HG03469 (cell line): ENCODE measurements around the gene ZC3H7A.
A peak's percentile ranks its signal among the peaks of the same experiment; 100 is the strongest.
"Not testable (repeated sequence)": the region's sequence is repeated elsewhere in the genome, so short reads cannot be mapped to it uniquely, and the experiment has no call there.

Experiments used
- ATAC-seq: cut with Tn5 transposase; IDR thresholded peaks from one replicate; pipeline ENCODE4 v1.9.1; 2021; ENCODE audit warnings: mild to moderate bottlenecking, moderate library complexity, moderate number of reproducible peaks; ENCODE audit not compliant: unreplicated experiment

Gene ZC3H7A

DNA sequence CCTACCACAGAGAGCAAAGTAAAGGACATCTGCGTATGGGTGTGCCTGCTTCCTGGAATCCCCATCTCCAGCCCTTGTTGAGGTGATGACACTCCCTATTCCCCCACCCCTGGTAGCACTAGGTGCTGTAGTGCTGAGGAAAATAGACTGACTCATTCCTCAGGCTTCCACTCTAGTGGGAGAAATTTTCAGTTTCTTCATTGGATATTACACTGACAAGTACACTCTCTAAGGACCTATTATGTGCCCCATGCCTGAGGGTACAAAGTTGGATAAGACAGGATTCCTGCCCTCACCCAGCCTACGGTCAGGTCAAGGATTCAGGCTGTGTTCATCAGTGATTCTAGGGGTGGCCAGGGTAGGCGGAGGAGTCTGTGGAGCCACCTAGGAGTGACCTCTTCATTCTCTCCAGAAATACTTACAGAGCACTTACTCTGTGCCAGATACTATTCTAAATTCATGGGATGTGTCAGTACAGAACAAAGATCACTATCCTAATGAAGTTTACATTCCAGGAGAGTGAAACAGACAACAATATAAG, 4.5 kb upstream of the ZC3H7A start:
- ATAC-seq = no peak

- ATAC-seq = no peak
Observed at GRCh38 chr16:11800382-11800718, 3.3 kb upstream of the ZC3H7A start.

DNA sequence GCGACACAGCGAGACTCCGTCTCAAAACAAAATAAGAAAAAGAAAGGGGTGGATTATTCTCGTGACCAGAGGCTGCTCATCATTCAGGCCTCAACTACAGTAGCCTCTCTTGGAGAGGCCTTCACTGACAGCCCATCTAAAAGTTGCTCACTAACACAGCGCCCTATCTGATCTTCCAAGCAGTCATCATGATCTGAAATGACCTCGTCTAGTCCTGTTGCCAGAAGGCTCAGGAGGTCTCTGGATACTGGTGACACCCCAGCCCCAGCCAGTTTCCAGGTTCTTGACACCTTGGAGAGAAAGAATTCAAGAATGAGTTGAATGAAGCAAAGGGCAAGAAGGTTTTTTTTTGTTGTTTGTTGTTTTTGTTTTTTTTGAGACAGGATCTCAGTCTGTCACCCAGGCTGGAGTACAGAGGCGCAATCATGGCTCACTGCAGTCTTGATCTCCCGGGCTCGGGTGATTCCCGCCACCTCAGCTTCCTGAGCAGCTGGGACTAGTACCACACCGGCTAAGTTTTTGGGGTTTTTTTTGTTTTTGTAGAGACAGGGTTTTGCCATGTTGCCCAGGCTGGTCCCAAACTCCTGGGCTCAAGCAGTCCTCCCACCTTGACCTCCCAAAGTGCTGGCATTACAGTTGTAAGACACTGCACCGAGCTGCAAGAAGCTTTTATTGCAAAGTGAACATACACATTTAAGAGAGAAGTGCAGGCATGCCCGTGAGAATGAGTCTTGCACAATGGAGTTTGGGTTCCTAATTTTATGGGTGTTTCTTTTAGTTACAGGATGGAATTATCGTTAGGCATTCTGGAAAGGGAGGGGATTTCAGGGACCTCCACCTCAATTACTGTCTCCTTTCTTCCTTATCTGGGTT, 2.7 kb upstream of the ZC3H7A start:
- no peak for ATAC-seq

DNA sequence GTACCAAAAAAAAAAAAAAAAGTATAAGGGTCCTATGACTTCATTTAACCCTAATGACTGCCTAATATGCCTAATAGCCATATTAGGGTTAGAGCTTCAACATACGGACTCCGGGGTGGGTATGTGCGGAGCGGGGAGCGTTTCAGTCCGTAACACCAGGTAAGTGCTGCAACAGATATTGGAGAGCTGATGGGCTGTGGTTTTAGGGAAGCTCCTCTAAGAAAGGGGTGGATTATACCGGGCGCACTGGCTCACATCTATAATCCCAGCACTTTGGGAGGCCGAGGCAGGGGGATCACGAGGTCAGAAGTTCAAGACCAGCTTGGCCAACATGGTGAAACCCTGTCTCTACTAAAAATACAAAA, 1.9 kb upstream of the ZC3H7A start:
- no peak for ATAC-seq

DNA sequence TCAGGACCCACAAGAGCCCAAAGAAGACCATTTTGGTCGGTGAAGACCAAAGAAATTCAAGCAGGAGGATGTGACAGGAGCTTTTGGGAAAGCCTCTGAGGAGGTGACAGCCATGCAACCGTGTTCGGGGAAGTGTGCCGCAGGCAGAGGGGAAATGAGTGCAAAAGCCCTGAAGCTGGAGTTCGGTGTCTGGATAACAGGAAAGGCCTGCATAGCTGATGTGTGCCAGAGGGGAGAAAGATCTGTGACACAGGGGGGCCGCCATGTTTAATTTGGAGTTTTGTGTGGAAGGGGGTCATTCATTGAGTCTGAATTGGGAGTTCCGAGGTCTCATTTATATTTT, 870 bp upstream of the ZC3H7A start:
- no peak for ATAC-seq

GRCh38 chr16:11796227-11797165, 562 bp downstream of the ZC3H7A start:
- no peak for ATAC-seq

DNA sequence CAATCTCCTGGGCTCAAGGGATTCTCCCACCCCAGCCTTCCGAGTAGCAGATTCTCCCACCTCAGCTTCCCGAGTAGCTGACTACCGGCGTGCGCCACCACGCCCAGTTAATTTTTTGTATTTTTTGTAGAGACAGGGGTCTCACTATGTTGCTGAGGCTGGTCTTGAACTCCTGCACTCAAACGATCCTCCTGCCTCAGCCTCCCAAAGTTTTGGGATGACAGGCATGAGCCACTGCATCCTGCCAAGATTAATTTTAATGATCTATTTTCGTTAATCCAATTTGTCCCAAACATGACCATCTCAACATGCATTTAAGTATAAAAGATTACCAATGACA, 1.2 kb downstream of the ZC3H7A start:
- ATAC-seq = no peak

GRCh38 chr16:11794996-11795886, 1.8 kb downstream of the ZC3H7A start:
- ATAC-seq = no peak

- ATAC-seq = no peak
Observed at GRCh38 chr16:11794447-11794846, 2.6 kb downstream of the ZC3H7A start.

- ATAC-seq = no peak
Observed at GRCh38 chr16:11793840-11794239, 3.2 kb downstream of the ZC3H7A start.

- no peak for ATAC-seq
Observed at GRCh38 chr16:11792410-11793241, 4.4 kb downstream of the ZC3H7A start.

DNA sequence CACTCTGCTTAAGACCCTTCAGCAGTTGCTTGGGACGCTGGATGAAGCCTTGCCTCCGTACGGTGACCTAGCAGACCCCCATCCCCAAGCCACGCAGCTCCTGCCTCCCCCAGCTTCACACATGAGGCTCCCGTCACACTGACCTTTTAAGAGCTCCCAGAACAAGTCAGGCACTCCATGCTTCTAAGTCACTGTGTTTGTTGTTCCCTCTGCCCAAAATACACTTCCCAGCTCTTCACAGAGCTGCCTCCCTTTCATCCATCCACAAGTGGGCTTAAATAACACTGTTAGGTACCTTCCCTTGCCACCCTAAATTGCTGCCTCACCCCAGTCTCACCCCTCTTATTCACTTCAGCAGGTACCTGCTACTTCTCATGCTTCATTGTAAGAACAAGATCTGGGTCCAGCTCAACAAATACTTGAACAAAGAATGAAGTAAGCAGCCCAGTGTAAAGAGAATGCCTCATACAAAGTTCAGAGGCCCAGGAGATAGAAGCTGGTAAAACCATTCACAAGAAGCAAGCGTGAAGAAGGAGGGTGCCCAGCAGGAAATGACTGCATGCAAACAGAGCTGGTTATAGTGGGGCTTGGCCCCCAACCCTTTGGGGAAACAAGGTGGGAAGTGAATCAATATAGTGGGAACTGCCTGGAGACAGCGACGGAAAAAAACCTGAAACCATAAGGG, 5.8 kb downstream of the ZC3H7A start:
- ATAC-seq = no peak

GRCh38 chr16:11788914-11789313, 8.1 kb downstream of the ZC3H7A start:
- ATAC-seq = no peak

- not testable (repeated sequence) for ATAC-seq
Observed at GRCh38 chr16:11784980-11785599, 12.0 kb downstream of the ZC3H7A start.

GRCh38 chr16:11784381-11784780, 12.7 kb downstream of the ZC3H7A start:
- ATAC-seq = not testable (repeated sequence)

DNA sequence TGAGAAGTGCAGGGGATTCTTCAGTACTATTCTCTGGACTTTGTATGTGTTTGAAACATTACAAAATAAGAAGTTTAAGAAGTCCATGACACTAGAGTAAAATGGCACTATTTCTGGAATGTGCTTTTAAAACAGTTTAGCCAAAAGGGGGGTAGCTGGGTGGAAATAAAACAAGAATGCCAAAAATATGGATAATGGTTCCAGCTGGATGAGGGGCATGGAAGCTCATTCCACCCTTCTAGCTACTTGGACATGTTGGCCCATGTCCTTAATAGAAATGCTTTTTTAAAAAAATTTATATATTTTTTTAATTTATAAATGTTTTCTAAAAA, 13.1 kb downstream of the ZC3H7A start:
- no peak for ATAC-seq

DNA sequence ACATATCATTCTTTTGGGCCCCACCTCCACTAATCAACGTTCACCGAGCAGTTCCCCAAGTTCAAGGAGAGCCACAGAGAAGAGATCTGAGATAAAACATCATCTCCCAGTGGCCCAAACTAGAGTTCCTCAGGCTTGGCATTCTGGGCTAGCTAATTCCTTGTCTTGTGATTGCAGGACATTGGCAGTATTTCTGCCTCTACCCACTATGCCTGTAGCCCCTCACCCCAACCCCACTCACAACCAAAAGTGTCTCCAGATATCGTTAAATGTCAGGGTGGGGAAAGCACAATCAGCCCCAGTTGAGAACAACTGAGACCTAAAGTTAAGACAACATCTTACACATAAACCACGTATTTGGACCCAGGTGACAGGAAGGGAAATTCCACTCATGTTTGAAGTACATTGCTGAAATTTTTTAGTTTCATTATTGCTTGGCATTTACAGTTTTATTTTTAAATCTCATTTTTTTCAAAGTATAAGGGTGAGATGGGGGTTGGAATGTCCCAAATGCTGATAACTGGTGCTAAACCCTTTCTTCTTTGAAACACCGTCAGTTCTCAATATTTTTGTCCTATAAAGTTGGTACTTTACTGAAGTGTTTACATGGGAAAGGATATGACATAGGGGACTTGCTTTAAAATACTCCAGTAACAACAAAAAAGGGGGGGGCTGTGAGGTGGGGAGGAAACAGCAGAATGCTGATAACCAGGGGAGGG, 13.6 kb downstream of the ZC3H7A start:
- peak; percentile 34 for ATAC-seq

GRCh38 chr16:11781773-11782172, 15.3 kb downstream of the ZC3H7A start:
- ATAC-seq = no peak
